ENCODE measurements around the gene PCYOX1L.

PCYOX1L gene

GRCh38 chr5:149381986-149382338, 24.1 kb downstream of the PCYOX1L start:
- TF ChIP-seq REST (IDR thresholded peaks at IDR 0.05; ENCODE audit: insufficient read depth in 1 of 2, low read depth in 2 of 2, low read length in 2 of 2) = no peak
- no peak for TF ChIP-seq TAF1 (IDR thresholded peaks at IDR 0.05; ENCODE audit: borderline replicate concordance, insufficient read depth, low read length)
- TF ChIP-seq FOXP2 (optimal IDR thresholded peaks at IDR 0.05; ENCODE audit: borderline replicate concordance, extremely low read depth, extremely low read length, insufficient read depth) = no peak
- TF ChIP-seq POLR2AphosphoS5 (IDR thresholded peaks at IDR 0.05; ENCODE audit: low read depth, low read length) = no peak
- no peak for TF ChIP-seq SIN3A (IDR thresholded peaks at IDR 0.05; ENCODE audit: borderline replicate concordance, insufficient read depth, low read length)

GRCh38 chr5:149382517-149383220, 24.8 kb downstream of the PCYOX1L start:
- TF ChIP-seq POLR2AphosphoS5 (IDR thresholded peaks at IDR 0.05; ENCODE audit: low read depth, low read length) (no peak), TAF1 (IDR thresholded peaks at IDR 0.05; ENCODE audit: borderline replicate concordance, insufficient read depth, low read length) (no peak), FOXP2 (optimal IDR thresholded peaks at IDR 0.05; ENCODE audit: borderline replicate concordance, extremely low read depth, extremely low read length, insufficient read depth) (no peak), SIN3A (IDR thresholded peaks at IDR 0.05; ENCODE audit: borderline replicate concordance, insufficient read depth, low read length) (no peak)

GRCh38 chr5:149383399-149383798, 25.6 kb downstream of the PCYOX1L start:
- no peak for TF ChIP-seq REST (IDR thresholded peaks at IDR 0.05; ENCODE audit: insufficient read depth in 1 of 2, low read depth in 2 of 2, low read length in 2 of 2)

- TF ChIP-seq SIN3A (IDR thresholded peaks at IDR 0.05; ENCODE audit: borderline replicate concordance, insufficient read depth, low read length) = no peak
These were observed 28.3 kb downstream of the PCYOX1L start for GRCh38 chr5:149386166-149386565.

GRCh38 chr5:149387081-149387631, 29.3 kb downstream of the PCYOX1L start:
- TF ChIP-seq TAF1 (IDR thresholded peaks at IDR 0.05; ENCODE audit: borderline replicate concordance, insufficient read depth, low read length) (no peak), REST (IDR thresholded peaks at IDR 0.05; ENCODE audit: insufficient read depth in 1 of 2, low read depth in 2 of 2, low read length in 2 of 2) (no peak), POLR2AphosphoS5 (IDR thresholded peaks at IDR 0.05; ENCODE audit: low read depth, low read length) (no peak), SIN3A (IDR thresholded peaks at IDR 0.05; ENCODE audit: borderline replicate concordance, insufficient read depth, low read length) (no peak), FOXP2 (optimal IDR thresholded peaks at IDR 0.05; ENCODE audit: borderline replicate concordance, extremely low read depth, extremely low read length, insufficient read depth) (no peak)

- no peak for TF ChIP-seq SIN3A (IDR thresholded peaks at IDR 0.05; ENCODE audit: borderline replicate concordance, insufficient read depth, low read length)
- TF ChIP-seq TAF1 (IDR thresholded peaks at IDR 0.05; ENCODE audit: borderline replicate concordance, insufficient read depth, low read length) = no peak
- TF ChIP-seq REST (IDR thresholded peaks at IDR 0.05; ENCODE audit: insufficient read depth in 1 of 2, low read depth in 2 of 2, low read length in 2 of 2) = no peak
- TF ChIP-seq POLR2AphosphoS5 (IDR thresholded peaks at IDR 0.05; ENCODE audit: low read depth, low read length) = no peak
- no peak for TF ChIP-seq FOXP2 (optimal IDR thresholded peaks at IDR 0.05; ENCODE audit: borderline replicate concordance, extremely low read depth, extremely low read length, insufficient read depth)
These were observed 30.1 kb downstream of the PCYOX1L start for GRCh38 chr5:149387982-149388381.

Measured in PFSK-1 (cell line).